ENCODE measurements around the gene FRRS1L. TPM values are rescaled to one million over a fixed set of nuclear protein-coding genes. Genes with fewer than 3 reads are reported as not detected.

FRRS1L gene
- total RNA-seq, 3 donors from 2014 or later, result 0.16 to 2.6 (median 2.0) TPM

DNA sequence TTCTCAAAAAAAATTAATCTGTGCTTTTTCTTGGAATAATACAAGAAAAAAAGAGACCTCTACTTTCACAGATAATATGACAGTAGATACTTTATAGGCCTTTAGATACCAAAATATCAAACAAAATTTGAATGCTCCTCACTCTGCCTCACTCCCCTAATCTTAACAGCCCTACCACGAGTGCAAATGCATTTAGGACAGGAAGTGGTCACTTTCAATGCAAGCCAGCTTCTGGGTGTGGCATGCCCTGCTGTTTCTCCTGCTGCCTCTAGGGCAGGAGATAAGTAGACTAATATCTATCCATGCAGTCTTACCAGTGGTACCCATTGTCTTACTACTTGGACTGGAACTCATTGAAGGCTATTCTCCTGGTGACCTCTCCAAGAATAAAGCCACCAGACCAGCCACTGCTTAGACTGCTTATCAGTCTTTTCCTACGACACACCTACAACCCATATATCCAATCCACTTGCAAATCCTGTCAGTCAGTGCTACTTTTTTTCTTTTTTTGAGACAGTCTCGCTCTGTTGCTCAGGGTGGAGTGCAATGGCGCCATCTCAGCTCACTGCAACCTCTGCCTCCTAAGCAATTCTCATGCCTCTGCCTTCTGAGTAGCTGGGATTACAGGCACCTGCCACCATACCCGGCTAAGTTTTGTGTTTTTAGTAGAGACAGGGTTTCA is 23.0 kb downstream of the FRRS1L start:
- no peak for DNase-seq (ENCODE audit: low spot score in 2 of 2)
- Histone ChIP-seq H3K36me3 (no peaks in the 10 kb centered on the region), H3K9me3 (no peaks in the 10 kb centered on the region), H3K4me1 (no peaks in the 10 kb centered on the region), H3K27me3 (no peaks in the 10 kb centered on the region), H3K4me3 (no peak overlapping the region), H3K27ac (no peak overlapping the region)
- TF ChIP-seq POLR2A (IDR thresholded peaks at IDR 0.05) (no peak), CTCF (IDR thresholded peaks at IDR 0.05) (no peak), POLR2AphosphoS5 (IDR thresholded peaks at IDR 0.05) (no peak)
- intact Hi-C loops (cut with DNase I; ENCODE audit: low total_unique reads), result no loop called here

- no peak overlapping the region for H3K4me3 ChIP-seq
- H3K27me3 ChIP-seq, result no peaks in the 10 kb centered on the region
- DNase-seq (ENCODE audit: low spot score in 2 of 2), result no peak
- no peak overlapping the region for H3K27ac ChIP-seq
- TF ChIP-seq POLR2A (IDR thresholded peaks at IDR 0.05), result no peak
- TF ChIP-seq POLR2AphosphoS5 (IDR thresholded peaks at IDR 0.05), result no peak
- no peak for TF ChIP-seq CTCF (IDR thresholded peaks at IDR 0.05)
- H3K9me3 ChIP-seq, result no peaks in the 10 kb centered on the region
- no peaks in the 10 kb centered on the region for H3K36me3 ChIP-seq
- intact Hi-C loops (cut with DNase I; ENCODE audit: low total_unique reads), result no loop called here
- H3K4me1 ChIP-seq, result no peaks in the 10 kb centered on the region
Observed at GRCh38 chr9:109141375-109141774, 25.7 kb downstream of the FRRS1L start.

DNA sequence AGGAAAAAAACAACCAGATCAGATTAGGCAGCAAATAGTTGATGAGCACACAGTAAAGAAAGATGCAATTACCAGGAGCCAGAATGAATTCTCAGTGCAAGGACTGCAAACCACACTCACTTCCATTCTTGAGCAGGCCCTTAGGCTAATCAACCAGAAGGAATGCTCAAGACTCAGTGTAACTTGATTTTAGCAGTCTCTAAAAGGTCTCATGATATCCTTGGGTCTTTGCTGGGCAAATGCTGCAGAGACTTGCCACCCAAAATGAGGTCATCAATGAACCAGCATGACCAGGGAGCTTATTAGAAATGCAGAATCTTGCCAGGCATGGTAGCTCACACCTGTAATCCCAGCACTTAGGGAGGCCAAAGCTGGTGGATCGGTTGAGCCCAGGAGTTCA is 27.2 kb downstream of the FRRS1L start:
- TF ChIP-seq POLR2A (IDR thresholded peaks at IDR 0.05) (no peak), CTCF (IDR thresholded peaks at IDR 0.05) (no peak), POLR2AphosphoS5 (IDR thresholded peaks at IDR 0.05) (no peak)
- Histone ChIP-seq H3K4me3 (no peak overlapping the region), H3K27me3 (no peaks in the 10 kb centered on the region), H3K36me3 (no peaks in the 10 kb centered on the region), H3K27ac (no peak overlapping the region), H3K9me3 (no peaks in the 10 kb centered on the region), H3K4me1 (no peaks in the 10 kb centered on the region)
- DNase-seq (ENCODE audit: low spot score in 2 of 2), result no peak
- intact Hi-C loops (cut with DNase I; ENCODE audit: low total_unique reads), result no loop called here

DNA sequence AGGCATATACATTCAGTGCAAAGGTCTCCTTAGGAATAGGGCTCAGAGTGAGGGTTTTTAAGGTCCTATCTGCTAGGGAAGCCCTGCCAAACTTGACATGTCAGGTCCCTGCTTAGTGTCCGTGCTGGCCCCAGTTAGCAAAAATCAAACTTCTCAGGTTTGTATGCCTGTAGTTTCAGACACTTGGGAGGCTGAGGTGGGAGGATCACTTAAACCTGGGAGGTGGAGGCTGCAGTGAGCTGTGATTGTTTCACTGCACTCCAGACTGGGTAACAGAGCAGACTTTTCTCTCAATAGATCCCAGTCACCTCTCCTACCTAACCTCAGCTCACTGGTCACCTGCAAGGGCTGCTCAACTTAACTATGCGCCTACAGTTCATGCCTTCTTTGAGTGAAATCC is 28.6 kb downstream of the FRRS1L start:
- Histone ChIP-seq H3K4me1 (no peaks in the 10 kb centered on the region), H3K27me3 (no peaks in the 10 kb centered on the region), H3K36me3 (no peaks in the 10 kb centered on the region), H3K4me3 (no peak overlapping the region), H3K9me3 (no peaks in the 10 kb centered on the region), H3K27ac (no peak overlapping the region)
- TF ChIP-seq POLR2A (IDR thresholded peaks at IDR 0.05) (no peak), CTCF (IDR thresholded peaks at IDR 0.05) (no peak), POLR2AphosphoS5 (IDR thresholded peaks at IDR 0.05) (no peak)
- intact Hi-C loops (cut with DNase I; ENCODE audit: low total_unique reads), result no loop called here
- DNase-seq (ENCODE audit: low spot score in 2 of 2), result no peak

DNA sequence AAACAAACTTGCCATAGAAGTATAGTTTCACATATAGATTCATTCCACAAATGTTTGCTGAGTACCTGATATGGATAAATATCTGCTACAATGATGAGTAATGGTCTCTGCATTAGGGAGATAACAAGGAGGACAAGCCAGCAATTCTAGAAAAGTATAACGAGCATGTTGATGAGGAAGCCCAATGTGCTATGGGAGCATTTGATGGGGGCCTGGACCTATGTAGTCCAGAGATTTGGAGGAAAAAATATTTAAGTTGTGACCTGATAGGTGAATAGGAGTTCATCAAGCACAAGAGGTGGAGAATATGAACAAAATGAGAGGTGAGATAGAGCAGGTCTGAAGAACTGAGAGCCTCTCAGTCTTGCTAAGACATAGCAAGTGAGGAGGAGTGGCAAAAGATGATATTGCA is 32.9 kb downstream of the FRRS1L start:
- DNase-seq (ENCODE audit: low spot score in 2 of 2), result no peak

More for the DNA sequence above, 32.9 kb downstream of the FRRS1L start:
- TF ChIP-seq CTCF (IDR thresholded peaks at IDR 0.05) (no peak), POLR2A (IDR thresholded peaks at IDR 0.05) (no peak), POLR2AphosphoS5 (IDR thresholded peaks at IDR 0.05) (no peak)
- Histone ChIP-seq H3K4me3 (no peak overlapping the region), H3K4me1 (no peaks in the 10 kb centered on the region), H3K36me3 (no peaks in the 10 kb centered on the region), H3K9me3 (no peaks in the 10 kb centered on the region), H3K27me3 (no peaks in the 10 kb centered on the region), H3K27ac (no peak overlapping the region)
- intact Hi-C loops (cut with DNase I; ENCODE audit: low total_unique reads), result no loop called here
